ENCODE data around the gene ARF3.

DNA sequence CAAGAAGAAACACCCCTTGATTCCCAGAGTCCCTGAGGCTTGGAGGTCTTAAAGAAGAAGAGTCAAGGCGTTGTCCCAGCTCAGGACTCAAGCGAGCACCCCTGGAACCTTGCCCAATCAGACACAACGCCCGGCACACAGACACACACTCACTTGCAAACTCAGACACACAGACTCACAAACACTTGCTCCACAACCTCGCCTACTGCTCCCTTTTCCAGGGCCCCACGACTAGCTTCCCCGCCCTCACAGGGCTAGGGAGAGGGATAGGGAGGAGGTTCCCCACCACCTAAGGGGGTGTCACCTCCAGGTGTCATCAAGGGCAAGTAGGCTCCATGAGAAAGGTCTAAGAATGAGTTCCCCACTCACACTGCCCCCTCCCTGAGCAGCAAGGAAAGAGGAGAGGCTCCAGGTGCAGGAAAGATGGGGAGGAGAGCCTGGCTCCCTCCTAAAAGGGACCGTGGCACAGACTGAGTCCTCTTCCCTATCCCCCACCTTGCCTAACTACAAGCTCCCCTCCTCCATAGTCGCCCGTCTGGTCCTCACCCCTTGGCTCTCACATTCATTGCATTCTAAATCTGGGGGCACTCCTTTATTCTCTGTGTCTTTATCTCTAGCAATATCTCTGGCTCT, 13.5 kb upstream of the ARF3 start:
- TF ChIP-seq, protein P1, sequence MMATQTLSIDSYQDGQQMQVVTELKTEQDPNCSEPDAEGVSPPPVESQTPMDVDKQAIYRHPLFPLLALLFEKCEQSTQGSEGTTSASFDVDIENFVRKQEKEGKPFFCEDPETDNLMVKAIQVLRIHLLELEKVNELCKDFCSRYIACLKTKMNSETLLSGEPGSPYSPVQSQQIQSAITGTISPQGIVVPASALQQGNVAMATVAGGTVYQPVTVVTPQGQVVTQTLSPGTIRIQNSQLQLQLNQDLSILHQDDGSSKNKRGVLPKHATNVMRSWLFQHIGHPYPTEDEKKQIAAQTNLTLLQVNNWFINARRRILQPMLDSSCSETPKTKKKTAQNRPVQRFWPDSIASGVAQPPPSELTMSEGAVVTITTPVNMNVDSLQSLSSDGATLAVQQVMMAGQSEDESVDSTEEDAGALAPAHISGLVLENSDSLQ (IDR thresholded peaks at IDR 0.05) = no peak
- TF ChIP-seq EP300 (IDR thresholded peaks at IDR 0.05; ENCODE audit: low read length) (no peak), TEAD4 (IDR thresholded peaks at IDR 0.05; ENCODE audit: low read length) (no peak), TEAD4 (CRISPR knock-in tag; IDR thresholded peaks at IDR 0.05; ENCODE audit: borderline replicate concordance) (no peak), POLR2A (conservative IDR thresholded peaks at IDR 0.05) (no peak), ZNF274 (IDR thresholded peaks at IDR 0.05; ENCODE audit: borderline replicate concordance, low read depth, low read length) (no peak), RBM39 (optimal IDR thresholded peaks at IDR 0.05; ENCODE audit: low read depth, low read length) (no peak)

Data from K562 (cell line).